ENCODE data around the gene FGFR1OP2.

DNA sequence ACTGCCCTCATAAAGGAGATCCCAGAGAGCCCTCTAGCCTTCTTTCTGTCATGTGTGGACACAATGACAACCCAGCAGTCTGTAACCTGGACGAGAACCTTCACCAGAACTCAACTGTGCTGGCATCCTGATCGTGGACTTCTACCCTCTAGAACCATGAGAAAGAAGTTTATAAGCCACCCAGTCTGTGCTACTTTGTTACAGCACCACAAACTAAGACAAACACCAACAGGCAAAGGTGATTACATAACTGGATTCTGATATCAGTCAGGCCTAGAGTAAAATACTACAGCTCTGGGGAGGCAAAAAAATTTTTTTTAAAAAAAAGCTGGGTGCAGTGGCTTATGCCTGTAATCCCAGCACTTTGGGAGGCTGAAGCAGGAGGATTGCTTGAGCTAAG, 57.4 kb downstream of the FGFR1OP2 start:
- TF ChIP-seq ZFP30 (CRISPR knock-in tag; IDR thresholded peaks at IDR 0.05) = no peak
- no peak for TF ChIP-seq ARNTL (CRISPR knock-in tag; IDR thresholded peaks at IDR 0.05; ENCODE audit: borderline replicate concordance, low read depth)
- TF ChIP-seq, protein P1, sequence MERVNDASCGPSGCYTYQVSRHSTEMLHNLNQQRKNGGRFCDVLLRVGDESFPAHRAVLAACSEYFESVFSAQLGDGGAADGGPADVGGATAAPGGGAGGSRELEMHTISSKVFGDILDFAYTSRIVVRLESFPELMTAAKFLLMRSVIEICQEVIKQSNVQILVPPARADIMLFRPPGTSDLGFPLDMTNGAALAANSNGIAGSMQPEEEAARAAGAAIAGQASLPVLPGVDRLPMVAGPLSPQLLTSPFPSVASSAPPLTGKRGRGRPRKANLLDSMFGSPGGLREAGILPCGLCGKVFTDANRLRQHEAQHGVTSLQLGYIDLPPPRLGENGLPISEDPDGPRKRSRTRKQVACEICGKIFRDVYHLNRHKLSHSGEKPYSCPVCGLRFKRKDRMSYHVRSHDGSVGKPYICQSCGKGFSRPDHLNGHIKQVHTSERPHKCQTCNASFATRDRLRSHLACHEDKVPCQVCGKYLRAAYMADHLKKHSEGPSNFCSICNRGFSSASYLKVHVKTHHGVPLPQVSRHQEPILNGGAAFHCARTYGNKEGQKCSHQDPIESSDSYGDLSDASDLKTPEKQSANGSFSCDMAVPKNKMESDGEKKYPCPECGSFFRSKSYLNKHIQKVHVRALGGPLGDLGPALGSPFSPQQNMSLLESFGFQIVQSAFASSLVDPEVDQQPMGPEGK (CRISPR knock-in tag; IDR thresholded peaks at IDR 0.05; ENCODE audit: borderline replicate concordance) = no peak
- no peak for TF ChIP-seq ESRRG (CRISPR knock-in tag; IDR thresholded peaks at IDR 0.05)
- no peak for TF ChIP-seq SNAI2 (CRISPR knock-in tag; IDR thresholded peaks at IDR 0.05)
- TF ChIP-seq GLIS3 (CRISPR knock-in tag; IDR thresholded peaks at IDR 0.05) = no peak
- no peak for TF ChIP-seq ZFP3 (CRISPR knock-in tag; IDR thresholded peaks at IDR 0.05)
- TF ChIP-seq, protein P2, sequence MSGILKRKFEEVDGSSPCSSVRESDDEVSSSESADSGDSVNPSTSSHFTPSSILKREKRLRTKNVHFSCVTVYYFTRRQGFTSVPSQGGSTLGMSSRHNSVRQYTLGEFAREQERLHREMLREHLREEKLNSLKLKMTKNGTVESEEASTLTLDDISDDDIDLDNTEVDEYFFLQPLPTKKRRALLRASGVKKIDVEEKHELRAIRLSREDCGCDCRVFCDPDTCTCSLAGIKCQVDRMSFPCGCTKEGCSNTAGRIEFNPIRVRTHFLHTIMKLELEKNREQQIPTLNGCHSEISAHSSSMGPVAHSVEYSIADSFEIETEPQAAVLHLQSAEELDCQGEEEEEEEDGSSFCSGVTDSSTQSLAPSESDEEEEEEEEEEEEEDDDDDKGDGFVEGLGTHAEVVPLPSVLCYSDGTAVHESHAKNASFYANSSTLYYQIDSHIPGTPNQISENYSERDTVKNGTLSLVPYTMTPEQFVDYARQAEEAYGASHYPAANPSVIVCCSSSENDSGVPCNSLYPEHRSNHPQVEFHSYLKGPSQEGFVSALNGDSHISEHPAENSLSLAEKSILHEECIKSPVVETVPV (CRISPR knock-in tag; IDR thresholded peaks at IDR 0.05) = no peak

All from SK-N-SH treated with all-trans-retinoic acid at 6 μM for 48 hours (cell line).